OCI-LY1 (cell line): Measurements from ENCODE around the gene TIMP3.

Experiments used
- CTCF ChIP-seq: fragments of 200-600 bp; sonication (generic), shearing (Covaris generic); IDR thresholded peaks from 2 replicates; pipeline ENCODE4 v1.5.1; 2017; ENCODE audit warnings: mild to moderate bottlenecking, antibody characterized with exemption, low read length, moderate library complexity, mixed read lengths
- EZH2 ChIP-seq: fragments of 200-600 bp; sonication (generic), shearing (Covaris generic); IDR thresholded peaks from 2 replicates; pipeline ENCODE4 v1.8.0; 2017; ENCODE audit warnings: borderline replicate concordance, mixed run types, mild to moderate bottlenecking, antibody characterized with exemption, low read length, moderate library complexity, mixed read lengths

- TF ChIP-seq CTCF (no peak), EZH2 (no peak)
These were observed 41.1 kb upstream of the TIMP3 start for GRCh38 chr22:32760396-32760795.
